Measurements from ENCODE around the gene AGTRAP.

- TF ChIP-seq CTCF (IDR thresholded peaks at IDR 0.05) (no peak), POLR2A (IDR thresholded peaks at IDR 0.05) (no peak)
Observed at GRCh38 chr1:11706292-11706691, 29.6 kb upstream of the AGTRAP start.

Measured in lower leg skin (tissue), 3 donors.